GM21529 (cell line): ENCODE results near the gene PUM2.
A peak's percentile ranks its signal among the peaks of the same experiment; 100 is the strongest.
"Not testable (repeated sequence)": the region's sequence is repeated elsewhere in the genome, so short reads cannot be mapped to it uniquely, and the experiment has no call there.

Experiments
- ATAC-seq: cut with Tn5 transposase; IDR thresholded peaks from one replicate; pipeline ENCODE4 v1.9.1; 2021; ENCODE audit not compliant: unreplicated experiment

The PUM2 gene

DNA sequence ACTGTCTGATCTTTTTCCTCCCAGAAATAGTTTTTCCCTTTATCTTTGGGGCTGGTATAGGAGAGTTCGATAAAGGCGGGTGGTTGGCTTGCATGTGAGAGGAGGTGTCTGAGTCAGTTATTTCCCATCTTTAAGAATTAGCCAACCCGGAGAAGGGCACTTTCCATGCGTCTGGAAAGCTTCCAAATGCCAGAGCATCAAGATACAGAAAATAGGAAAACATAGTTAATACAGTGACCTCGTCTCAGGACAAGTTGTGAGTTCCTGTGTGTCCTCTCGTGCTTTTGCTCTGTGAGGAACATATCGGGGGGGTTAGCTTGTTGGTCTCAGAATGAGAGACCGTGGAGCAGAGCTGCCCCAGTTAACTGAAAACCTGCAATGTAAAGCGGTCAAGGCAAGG lies 18.7 kb upstream of the PUM2 start:
- no peak for ATAC-seq

DNA sequence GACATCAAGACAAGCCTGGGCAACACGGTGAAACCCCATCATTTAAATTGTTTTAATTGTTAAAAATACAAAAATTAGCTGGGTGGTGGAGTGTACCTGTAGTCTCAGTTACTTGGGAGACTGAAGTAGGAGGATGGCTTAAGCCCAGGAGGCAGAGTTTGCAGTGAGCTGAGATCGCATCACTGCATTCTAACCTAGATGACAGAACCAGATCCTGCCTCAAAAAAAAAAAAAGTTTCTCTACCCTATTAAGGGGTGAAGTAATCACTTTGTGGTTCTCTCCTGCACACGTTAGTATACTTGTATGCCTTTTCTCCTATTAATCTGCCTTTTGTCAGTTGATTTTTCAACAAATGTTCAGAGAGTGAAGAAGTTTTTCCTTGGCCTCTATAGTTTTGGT lies 18.1 kb upstream of the PUM2 start:
- no peak for ATAC-seq

DNA sequence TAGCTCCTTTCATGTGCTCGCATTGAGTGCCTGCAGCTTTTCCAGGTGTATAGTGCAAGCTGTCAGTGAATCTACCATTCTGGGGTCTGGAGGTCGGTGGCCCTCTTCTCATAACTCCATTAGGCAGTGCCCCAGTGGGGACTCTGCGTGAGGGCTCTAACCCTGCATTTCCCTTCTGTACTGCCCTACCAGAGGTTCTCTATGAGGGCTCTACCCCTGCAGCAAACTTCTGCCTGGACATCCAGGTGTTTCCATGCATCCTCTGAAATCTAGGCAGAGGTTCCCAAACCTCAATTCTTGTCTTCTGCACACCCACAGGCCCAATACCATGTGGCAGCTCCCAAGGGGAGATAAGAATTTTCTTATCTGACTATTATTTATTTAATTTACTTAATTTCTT lies 17.3 kb upstream of the PUM2 start:
- not testable (repeated sequence) for ATAC-seq

DNA sequence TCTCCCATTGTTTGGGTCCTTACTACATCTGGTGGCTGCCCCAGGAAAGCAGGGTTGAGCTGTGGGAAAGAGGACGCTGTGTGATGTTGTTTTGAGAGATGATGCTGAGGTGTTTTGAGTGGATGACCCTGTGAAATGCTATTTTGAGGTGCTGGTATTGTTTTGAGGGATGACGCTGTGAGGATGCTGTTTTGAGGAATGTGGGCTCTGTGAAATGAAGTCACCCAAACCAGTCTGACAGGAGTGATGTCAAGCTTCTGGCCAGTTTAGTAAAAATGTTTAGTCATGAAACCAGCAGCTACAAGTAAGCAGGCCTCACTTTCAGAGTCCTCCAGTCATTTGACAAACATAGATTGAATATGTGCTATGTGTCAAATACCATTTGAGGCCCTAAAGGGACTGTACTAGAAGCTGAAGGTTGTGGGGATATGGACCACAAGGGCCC lies 16.1 kb upstream of the PUM2 start:
- no peak for ATAC-seq

DNA sequence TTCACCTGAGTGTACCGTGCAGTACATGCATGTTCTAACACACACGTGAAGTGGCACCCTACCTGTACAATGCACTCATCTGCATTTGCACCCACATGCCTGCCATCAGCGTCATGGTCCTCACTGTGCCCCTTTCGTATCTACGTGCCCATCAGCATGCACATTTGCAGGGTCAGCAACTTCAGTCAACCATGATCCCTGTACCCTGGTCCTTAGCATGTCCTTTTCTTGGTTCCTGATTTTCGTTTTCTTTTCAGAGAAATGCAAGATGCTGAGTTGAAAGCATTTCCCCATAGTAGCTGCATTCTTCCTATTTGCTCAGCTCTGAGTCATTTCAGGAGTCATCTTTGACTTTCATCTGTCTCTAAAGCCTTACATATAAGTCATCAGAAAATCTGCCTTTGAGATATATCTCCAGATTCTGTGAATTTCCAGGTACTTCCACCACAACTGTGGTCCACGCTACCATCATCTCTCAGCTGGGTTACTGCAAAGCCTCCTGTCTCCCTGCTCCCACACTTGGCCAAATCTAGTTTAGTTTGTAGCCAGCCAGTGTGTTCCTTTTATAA lies 14.7 kb upstream of the PUM2 start:
- ATAC-seq = peak; percentile 84

GRCh38 chr2:20363578-20363977 lies 12.9 kb upstream of the PUM2 start:
- ATAC-seq = no peak

GRCh38 chr2:20362701-20363435 lies 12.2 kb upstream of the PUM2 start:
- no peak for ATAC-seq

GRCh38 chr2:20361893-20362292 lies 11.2 kb upstream of the PUM2 start:
- no peak for ATAC-seq

DNA sequence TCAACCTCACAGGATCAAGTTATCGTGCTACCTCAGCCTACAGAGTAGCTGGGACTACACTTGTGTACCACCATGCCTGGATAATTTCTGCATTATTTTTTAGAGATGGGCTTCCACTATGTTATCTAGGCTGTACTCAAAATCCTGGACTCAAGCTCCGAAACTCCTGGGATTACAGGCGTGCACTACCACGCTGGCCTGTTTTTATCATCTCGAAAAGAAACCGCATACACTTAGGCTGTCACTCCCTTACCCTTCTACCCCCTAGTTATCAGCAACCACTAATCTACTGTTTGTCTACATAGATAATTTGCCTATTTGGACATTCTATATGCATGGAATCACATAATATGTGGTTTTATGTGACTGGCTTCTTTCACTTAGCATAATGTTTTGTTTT lies 8.5 kb upstream of the PUM2 start:
- ATAC-seq = no peak

- ATAC-seq = no peak
Observed at GRCh38 chr2:20357638-20358389, 7.2 kb upstream of the PUM2 start.

- ATAC-seq = no peak
Observed at GRCh38 chr2:20356042-20356441, 5.4 kb upstream of the PUM2 start.

DNA sequence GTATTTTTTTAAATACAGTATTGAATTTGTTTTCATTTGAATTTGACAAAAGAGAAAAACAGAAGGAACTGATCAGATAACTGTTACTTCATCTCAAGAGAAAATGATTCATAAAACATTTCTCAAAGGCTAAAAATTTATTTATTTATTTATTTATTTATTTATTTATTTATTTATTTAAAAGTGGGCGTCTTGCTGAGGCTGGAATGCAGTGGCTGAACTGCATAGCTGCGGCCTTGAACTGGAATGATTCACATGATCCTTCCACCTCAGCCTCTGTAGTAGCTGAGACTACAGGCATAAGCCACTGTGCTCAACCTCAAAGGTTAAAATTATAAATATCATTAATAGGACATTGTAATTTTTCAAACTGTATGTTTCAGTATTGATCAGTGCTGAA lies 4.5 kb upstream of the PUM2 start:
- ATAC-seq = no peak

GRCh38 chr2:20353241-20353992 lies 2.8 kb upstream of the PUM2 start:
- no peak for ATAC-seq

DNA sequence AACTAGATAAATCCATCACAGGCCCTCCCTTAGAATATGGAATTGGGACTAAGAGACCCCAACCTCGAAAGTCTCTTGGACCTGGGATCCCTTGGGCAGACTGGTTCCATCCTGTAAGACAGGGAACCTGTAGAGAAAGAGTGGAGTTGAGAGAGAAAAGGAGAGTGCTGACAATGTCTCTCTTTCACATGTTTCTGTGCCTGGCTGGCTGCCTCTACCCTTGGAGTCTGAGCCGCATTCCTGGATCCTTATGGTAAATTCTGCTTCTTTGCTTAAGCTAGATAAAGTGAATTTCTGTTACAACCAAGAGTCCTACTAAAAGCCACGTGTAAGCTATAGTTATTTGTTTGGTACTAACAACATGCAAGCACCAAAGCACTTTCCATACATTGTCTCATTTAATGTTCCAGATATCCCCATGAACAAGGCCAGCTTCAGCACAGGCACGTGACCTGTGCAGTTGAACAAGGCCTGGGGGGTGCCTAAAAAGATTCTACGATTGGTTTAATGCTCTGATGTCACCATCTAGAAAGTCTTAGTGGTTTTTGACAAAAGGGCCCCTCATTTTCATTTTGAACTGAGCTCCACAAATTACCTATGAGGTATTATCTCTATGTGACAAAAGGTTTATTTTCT lies 2.1 kb upstream of the PUM2 start:
- no peak for ATAC-seq

- ATAC-seq = no peak
Observed at GRCh38 chr2:20352230-20352578, 1.6 kb upstream of the PUM2 start.

- ATAC-seq = no peak
Observed at GRCh38 chr2:20351555-20352229, 1.0 kb upstream of the PUM2 start.

DNA sequence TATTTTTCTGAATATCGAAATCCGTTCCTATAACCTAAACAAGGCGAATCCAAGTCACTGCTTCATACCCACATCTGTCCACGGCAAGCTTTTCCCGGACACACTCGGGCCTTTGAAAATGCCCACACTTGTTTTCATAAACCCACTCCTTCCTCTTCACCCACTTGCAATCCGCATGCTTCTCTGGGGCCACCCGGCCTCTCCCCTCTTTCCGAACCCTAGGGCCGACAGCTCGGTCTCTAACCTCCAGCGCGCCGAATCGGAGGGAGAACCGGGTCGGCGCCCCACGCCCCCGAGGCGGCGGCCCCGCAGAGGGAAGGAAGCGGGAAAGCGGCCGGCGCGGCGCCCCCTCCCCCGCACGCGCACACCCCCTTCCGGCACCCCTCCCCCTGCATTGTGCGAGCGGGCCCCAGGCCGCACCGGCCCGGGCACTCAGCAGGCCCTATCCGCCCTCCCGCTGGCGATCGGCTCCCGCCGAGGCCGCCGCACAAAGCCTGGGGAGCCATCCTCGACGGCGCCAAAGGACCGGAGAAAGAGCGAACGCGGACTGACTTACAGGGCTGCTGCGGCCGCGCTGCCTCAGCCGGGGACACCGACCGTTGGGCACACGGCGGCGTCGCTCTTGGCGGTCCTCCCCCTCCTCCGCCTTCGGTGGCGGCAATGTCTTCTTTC lies 467 bp downstream of the PUM2 start:
- peak; percentile 26 for ATAC-seq

- ATAC-seq = no peak
Observed at GRCh38 chr2:20349513-20349921, 1.1 kb downstream of the PUM2 start.

GRCh38 chr2:20348542-20348941 lies 2.1 kb downstream of the PUM2 start:
- ATAC-seq = no peak
